Pons (tissue), 1 donor: ENCODE results near the gene NSL1.
"Not testable (repeated sequence)": the region's sequence is repeated elsewhere in the genome, so short reads cannot be mapped to it uniquely, and the experiment has no call there.

Experiments used
- DNase-seq: peaks from one replicate; pipeline ENCODE4 v3.0.0-alpha.2; 2016; ENCODE audit warnings: low spot score

The NSL1 gene

GRCh38 chr1:212749821-212750535, 41.6 kb downstream of the NSL1 start:
- DNase-seq, result peak; percentile 80

GRCh38 chr1:212746546-212746945, 45.0 kb downstream of the NSL1 start:
- no peak for DNase-seq

- no peak for DNase-seq
Measured at GRCh38 chr1:212745303-212745702, 46.3 kb downstream of the NSL1 start.

GRCh38 chr1:212743901-212744475, 47.6 kb downstream of the NSL1 start:
- DNase-seq, result no peak

- no peak for DNase-seq
Measured at GRCh38 chr1:212738330-212738729, 53.2 kb downstream of the NSL1 start.

- DNase-seq, result no peak
Measured at GRCh38 chr1:212737559-212737958, 54.0 kb downstream of the NSL1 start.

- DNase-seq, result no peak
Measured at GRCh38 chr1:212733109-212733508, 58.5 kb downstream of the NSL1 start.

GRCh38 chr1:212731630-212732029, 59.9 kb downstream of the NSL1 start:
- DNase-seq, result no peak

- no peak for DNase-seq
Measured at GRCh38 chr1:212728606-212729005, 63.0 kb downstream of the NSL1 start.

GRCh38 chr1:212727386-212728181, 64.0 kb downstream of the NSL1 start:
- DNase-seq, result no peak

GRCh38 chr1:212724679-212725078, 66.9 kb downstream of the NSL1 start:
- not testable (repeated sequence) for DNase-seq

- no peak for DNase-seq
Measured at GRCh38 chr1:212722270-212722957, 69.2 kb downstream of the NSL1 start.

GRCh38 chr1:212721388-212722247, 70.0 kb downstream of the NSL1 start:
- DNase-seq, result no peak

GRCh38 chr1:212719633-212720032, 71.9 kb downstream of the NSL1 start:
- no peak for DNase-seq

GRCh38 chr1:212718499-212718898, 73.1 kb downstream of the NSL1 start:
- peak; percentile 38 for DNase-seq

- no peak for DNase-seq
Measured at GRCh38 chr1:212716161-212716560, 75.4 kb downstream of the NSL1 start.

GRCh38 chr1:212713465-212714136, 78.0 kb downstream of the NSL1 start:
- no peak for DNase-seq

- no peak for DNase-seq
Measured at GRCh38 chr1:212712451-212713303, 78.9 kb downstream of the NSL1 start.

- not testable (repeated sequence) for DNase-seq
Measured at GRCh38 chr1:212711974-212712373, 79.6 kb downstream of the NSL1 start.

GRCh38 chr1:212710566-212710965, 81.0 kb downstream of the NSL1 start:
- peak; percentile 31 for DNase-seq
